Body of pancreas (tissue), 4 donors: Measurements from ENCODE around the gene NSUN6.

Experiments
- POLR2A ChIP-seq, 3 donors: fragments of 450-650 bp; IDR thresholded peaks; one replicate each; pipeline ENCODE4 v1.6.1; 2016; ENCODE audit warnings: antibody characterized with exemption in 3 of 3, mild to moderate bottlenecking in 2 of 3
- TF ChIP-seq, protein P1 (sequence below), 7 experiments: fragments of 450-650 bp in 4 of 7; fragments of 200-600 bp in 3 of 7; sonication (generic) in 3 of 7; IDR thresholded peaks; one replicate each; pipeline ENCODE4 v1.5.1; 2016 to 2019; ENCODE audit warnings: antibody characterized with exemption in 7 of 7

DNA sequence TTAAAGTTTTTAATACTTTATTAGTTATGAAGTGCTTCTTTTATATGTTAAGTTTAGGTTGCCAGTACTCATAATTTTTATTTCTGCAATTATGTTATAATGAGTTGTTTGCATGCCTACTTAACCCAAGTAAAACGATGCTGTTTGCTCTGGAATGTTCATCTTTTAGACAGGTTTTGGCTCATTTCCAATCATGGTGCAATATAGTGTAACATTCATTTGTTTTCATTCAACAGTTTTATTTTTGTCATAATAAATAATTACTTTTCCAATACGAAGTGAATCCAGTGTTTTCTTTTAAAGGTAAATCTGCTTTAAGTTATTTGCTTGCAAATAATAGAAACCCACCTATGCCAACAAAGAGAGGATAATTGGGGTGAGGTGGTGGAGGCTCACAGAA is 30.0 kb upstream of the NSUN6 start:
- TF ChIP-seq, protein P1, sequence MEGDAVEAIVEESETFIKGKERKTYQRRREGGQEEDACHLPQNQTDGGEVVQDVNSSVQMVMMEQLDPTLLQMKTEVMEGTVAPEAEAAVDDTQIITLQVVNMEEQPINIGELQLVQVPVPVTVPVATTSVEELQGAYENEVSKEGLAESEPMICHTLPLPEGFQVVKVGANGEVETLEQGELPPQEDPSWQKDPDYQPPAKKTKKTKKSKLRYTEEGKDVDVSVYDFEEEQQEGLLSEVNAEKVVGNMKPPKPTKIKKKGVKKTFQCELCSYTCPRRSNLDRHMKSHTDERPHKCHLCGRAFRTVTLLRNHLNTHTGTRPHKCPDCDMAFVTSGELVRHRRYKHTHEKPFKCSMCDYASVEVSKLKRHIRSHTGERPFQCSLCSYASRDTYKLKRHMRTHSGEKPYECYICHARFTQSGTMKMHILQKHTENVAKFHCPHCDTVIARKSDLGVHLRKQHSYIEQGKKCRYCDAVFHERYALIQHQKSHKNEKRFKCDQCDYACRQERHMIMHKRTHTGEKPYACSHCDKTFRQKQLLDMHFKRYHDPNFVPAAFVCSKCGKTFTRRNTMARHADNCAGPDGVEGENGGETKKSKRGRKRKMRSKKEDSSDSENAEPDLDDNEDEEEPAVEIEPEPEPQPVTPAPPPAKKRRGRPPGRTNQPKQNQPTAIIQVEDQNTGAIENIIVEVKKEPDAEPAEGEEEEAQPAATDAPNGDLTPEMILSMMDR (IDR thresholded peaks at IDR 0.05), result no peak
- TF ChIP-seq POLR2A (IDR thresholded peaks at IDR 0.05), result no peak
